ENCODE results near the gene PLBD1. TPM values are rescaled to one million over a fixed set of nuclear protein-coding genes. Genes with fewer than 3 reads are reported as not detected.

PLBD1 gene
- polyA plus RNA-seq, 1 of the 3 experiments (the other 2 are of a cell fraction), result 0.10 TPM

GRCh38 chr12:14605401-14605989, 37.8 kb upstream of the PLBD1 start (continued):
- TF ChIP-seq REST (IDR thresholded peaks at IDR 0.05; ENCODE audit: low read depth, low read length) (no peak), RCOR1 (IDR thresholded peaks at IDR 0.05; ENCODE audit: low read length) (no peak), TAF1 (IDR thresholded peaks at IDR 0.05; ENCODE audit: borderline replicate concordance, low read depth, low read length) (no peak), RFX5 (IDR thresholded peaks at IDR 0.05; ENCODE audit: low read length) (no peak), FOXJ3 (CRISPR knock-in tag; IDR thresholded peaks at IDR 0.05) (no peak)

DNA sequence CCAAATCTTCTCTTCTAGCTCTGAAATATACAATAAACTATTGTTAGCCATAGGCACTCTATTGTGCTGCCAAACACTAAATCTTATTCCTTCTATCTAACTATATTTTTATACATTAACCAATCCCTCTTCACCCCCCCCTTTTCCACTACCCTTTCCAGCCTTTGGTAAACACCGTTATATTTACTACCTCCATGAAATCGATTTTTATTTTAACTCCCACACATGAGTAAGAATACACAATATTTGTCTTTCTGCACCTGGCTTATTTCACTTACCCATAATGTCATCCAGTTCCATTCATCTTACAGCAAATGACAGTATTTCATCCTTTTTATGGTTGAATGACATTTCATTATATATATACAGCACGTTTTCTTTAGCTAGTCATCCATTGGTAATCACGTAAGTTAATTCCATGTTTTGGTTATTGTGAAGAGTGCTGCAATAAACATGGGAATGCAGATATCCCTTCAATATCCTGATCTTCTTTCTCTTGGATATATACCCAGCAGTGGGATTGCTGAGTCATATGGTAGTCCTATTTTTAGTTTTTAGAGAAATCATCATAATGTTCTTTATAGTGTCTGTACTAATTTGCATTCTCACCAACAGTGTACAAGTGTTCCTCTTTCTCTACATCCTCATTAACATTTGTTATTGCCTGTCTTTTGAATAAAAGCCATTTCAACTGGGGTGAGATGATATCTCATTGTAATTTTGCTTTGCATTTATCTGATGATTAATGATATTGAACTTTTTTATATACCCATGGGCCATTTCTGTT, 34.2 kb upstream of the PLBD1 start:
- TF ChIP-seq GABPA (IDR thresholded peaks at IDR 0.05; ENCODE audit: low read depth) (no peak), MXI1 (IDR thresholded peaks at IDR 0.05; ENCODE audit: low read depth, low read length) (no peak), RAD21 (IDR thresholded peaks at IDR 0.05; ENCODE audit: low read length) (no peak), ZBTB33 (IDR thresholded peaks at IDR 0.05; ENCODE audit: borderline replicate concordance, low read depth) (no peak), FOSL2 (IDR thresholded peaks at IDR 0.05; ENCODE audit: borderline replicate concordance, low read depth) (no peak), FOXJ3 (CRISPR knock-in tag; IDR thresholded peaks at IDR 0.05) (no peak), FOXM1 (IDR thresholded peaks at IDR 0.05; ENCODE audit: low read depth) (no peak), TEAD4 (IDR thresholded peaks at IDR 0.05; ENCODE audit: borderline replicate concordance, insufficient read depth) (no peak), TAF1 (IDR thresholded peaks at IDR 0.05; ENCODE audit: borderline replicate concordance, low read depth, low read length) (no peak)
- TF ChIP-seq, protein P1, sequence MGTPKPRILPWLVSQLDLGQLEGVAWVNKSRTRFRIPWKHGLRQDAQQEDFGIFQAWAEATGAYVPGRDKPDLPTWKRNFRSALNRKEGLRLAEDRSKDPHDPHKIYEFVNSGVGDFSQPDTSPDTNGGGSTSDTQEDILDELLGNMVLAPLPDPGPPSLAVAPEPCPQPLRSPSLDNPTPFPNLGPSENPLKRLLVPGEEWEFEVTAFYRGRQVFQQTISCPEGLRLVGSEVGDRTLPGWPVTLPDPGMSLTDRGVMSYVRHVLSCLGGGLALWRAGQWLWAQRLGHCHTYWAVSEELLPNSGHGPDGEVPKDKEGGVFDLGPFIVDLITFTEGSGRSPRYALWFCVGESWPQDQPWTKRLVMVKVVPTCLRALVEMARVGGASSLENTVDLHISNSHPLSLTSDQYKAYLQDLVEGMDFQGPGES (IDR thresholded peaks at IDR 0.05; ENCODE audit: low read depth, low read length), result no peak
- Histone ChIP-seq H3K9me3 (peaks cover 9% of the 10 kb centered on the region), H3K9me2 (no peaks in the 10 kb centered on the region), H2AFZ (ENCODE audit: low read depth) (no peak overlapping the region), H3K36me3 (replicated peaks in 1 of 2; ENCODE audit: control insufficient read depth in 1 of 2, insufficient read depth in 2 of 2, low read length in 1 of 2) (no peaks in the 10 kb centered on the region), H3K4me2 (no peak overlapping the region), H3K4me3 (ENCODE audit: low read depth in 2 of 2, low read length in 1 of 2) (no peak overlapping the region), H3K79me2 (ENCODE audit: insufficient read depth) (no peaks in the 10 kb centered on the region), H4K20me1 (ENCODE audit: insufficient read depth) (no peaks in the 10 kb centered on the region), H3K4me1 (ENCODE audit: control insufficient read depth in 1 of 2, insufficient read depth in 2 of 2, low read depth in 1 of 2, low read length in 1 of 2) (no peaks in the 10 kb centered on the region), H3K9ac (no peak overlapping the region), H3K27me3 (ENCODE audit: insufficient read depth) (no peaks in the 10 kb centered on the region), H3K27ac (ENCODE audit: low read depth in 2 of 2, low read length in 1 of 2) (no peak overlapping the region), H3F3A (replicated peaks; ENCODE audit: insufficient read depth) (peaks cover 6% of the 10 kb centered on the region)
- POLR2A ChIA-PET, result no interaction called here
- CTCF ChIA-PET, result no interaction called here
- WGBS (ENCODE audit: low lambda C conversion rate), result 15% methylated on average over 4 of the region's 4 CpGs
- DNase-seq, result no peak

Data from SK-N-SH (cell line).